ENCODE measurements around the gene PPL.
"Not testable (repeated sequence)": the region's sequence is repeated elsewhere in the genome, so short reads cannot be mapped to it uniquely, and the experiment has no call there.

The PPL gene

GRCh38 chr16:4957720-4958509 is 21.0 kb upstream of the PPL start, which contains the start of gene SEC14L5:
Gene SEC14L5 (plus strand): TSS chr16:4958330. CDS start chr16:4959324, 994 bp downstream.
- peak; percentile 88 for DNase-seq

DNA sequence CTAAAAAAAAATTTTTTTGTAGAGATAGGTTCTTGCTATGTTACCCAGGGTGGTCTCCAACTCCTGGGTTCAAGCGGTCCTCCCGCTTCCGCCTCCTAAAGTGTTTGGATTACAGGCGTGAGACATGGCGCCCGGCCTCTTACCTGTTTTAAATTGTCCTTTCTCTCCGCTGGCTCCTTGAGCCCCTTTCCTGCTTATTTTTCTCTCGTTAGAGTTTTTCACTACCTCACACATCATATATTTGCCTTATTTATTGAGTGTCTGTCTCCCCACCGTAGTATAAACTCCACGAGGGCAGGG is 20.4 kb upstream of the PPL start:
- no peak for DNase-seq

DNA sequence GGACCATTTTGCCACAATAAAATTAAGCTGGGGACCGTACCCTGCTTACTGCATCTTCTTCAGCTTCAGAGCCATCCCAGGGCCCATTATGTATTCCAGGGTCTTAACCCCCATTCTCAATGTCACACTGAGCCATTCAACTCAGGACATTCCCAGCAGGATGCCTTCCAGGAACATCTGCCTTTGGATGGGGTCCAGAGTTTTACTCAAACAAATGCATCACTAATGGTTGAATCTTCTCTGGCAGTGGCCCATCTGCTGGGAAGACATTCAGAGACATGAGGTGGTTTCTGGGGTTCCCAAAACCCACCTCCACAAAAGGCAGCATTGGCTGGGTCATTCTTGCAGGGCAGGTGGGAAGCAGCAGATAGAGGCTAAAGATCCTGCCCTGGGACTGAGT is 17.8 kb upstream of the PPL start:
- DNase-seq: no peak

DNA sequence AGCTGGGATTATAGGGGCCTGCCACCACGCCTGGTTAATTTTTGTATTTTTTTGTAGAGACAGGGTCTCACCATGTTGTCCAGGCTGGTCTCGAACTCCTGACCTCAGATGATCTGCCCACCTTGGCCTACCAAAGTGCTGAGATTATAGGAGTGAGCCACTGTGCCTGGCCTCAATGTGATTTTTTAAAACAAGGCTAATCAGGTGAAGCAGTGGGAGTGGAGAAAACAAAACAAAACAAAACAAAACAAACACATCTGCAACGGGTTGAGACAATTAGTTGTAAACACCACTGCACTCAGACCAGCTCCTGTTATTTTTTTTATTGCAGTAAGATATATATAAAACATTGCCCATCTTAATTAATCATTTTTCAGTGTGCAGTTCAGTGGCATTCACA is 14.6 kb upstream of the PPL start:
- not testable (repeated sequence) for DNase-seq

- no peak for DNase-seq
Measured at GRCh38 chr16:4949986-4950385, 13.0 kb upstream of the PPL start.

- DNase-seq: no peak
Measured at GRCh38 chr16:4948903-4949766, 12.2 kb upstream of the PPL start.

DNA sequence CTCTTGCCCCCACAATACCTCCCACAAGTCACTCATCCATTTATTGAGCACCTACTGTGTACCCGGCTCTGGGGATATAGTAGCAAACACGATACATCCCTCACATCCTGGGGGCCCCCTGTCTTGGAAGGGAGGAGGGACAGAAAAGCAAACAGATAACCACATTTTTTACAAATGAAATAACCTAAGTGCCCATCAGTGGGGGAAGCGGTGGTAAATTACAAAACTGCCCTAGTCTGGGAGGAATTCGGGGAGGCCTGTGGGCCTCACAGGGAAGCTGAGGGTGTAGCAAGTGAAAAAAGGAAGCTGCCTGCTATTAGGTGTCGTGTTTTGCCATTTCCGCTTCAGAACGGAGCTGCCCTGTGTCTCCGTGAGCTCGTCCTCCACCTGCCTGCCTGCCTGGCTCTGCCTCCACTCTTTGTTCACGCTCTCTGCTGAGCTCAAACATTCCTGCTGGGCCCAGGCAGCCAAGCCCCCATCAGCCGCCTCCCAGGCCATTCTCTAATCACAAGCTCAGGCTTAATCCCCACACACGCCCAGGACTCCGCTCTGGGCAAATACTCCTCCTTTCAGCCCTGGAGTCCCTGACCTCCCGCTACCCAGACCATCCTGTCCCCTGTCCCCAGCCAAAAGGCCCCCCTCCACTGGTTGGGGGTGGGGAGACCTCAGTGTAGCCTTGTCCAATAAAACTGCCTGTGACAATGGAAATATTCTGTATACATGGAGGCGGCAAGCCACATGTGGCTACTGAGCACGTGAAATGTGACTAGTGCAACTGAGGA is 11.0 kb upstream of the PPL start:
- no peak for DNase-seq

DNA sequence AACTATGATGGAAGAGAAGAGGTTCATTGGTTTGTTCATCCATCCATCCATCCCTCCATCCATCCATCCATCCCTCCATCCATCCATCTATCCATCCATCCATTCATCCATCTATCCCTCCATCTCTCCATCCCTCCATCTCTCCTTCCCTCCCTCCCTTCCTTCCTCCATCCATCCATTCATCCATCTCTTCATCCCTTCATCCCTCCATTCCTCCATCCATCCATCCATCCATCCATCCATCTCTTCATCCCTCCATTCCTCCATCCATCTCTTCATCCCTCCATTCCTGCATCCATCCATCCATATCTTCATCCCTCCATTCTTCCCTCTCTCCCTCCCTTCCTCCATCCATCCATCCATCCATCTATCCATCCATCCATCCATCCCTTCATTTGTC is 10.0 kb upstream of the PPL start:
- DNase-seq: no peak

DNA sequence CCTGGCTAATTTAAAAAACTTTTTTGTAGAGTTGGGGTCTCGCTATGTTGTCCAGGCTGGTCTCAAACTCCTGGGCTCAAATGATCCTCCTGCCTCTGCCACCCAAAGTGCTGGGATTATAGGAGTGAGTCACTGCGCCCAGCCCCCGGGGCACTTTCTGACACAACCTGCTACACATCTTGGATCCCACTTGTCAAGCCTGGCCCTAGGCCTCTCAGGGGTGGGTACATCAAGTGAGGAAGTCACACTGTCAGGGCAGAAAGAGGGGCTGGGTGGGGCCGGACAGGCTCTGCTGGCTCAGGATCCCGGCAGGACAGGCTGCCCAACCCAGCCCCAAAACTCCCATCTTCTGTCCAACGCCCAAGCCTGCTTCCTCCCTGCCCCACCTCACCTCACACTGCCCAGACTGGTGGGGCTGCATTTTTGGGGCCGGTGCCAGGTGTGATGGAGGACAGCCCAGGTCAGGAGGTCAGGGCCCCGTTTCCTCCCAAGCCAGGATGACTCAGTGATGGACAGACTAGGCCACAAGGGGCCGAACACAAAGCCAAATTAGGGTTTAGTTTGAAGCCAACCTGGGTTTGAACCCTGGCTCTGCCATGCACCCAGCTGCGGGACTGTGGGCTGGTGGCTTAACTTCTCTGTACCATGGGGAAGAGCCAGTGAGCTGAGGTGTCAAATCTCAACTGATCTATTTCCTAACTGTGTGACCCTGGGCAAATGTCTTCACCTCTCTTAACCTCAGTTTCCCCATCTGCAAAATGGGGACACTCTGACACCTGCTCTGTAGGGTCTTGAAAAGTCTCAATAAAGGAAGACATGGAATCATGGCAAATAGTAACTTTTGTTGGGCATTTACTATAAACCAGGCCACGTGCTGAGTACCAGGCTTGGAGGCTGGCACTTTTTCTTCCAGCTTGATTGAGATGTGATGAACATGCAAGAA is 8.9 kb upstream of the PPL start:
- DNase-seq: no peak

DNA sequence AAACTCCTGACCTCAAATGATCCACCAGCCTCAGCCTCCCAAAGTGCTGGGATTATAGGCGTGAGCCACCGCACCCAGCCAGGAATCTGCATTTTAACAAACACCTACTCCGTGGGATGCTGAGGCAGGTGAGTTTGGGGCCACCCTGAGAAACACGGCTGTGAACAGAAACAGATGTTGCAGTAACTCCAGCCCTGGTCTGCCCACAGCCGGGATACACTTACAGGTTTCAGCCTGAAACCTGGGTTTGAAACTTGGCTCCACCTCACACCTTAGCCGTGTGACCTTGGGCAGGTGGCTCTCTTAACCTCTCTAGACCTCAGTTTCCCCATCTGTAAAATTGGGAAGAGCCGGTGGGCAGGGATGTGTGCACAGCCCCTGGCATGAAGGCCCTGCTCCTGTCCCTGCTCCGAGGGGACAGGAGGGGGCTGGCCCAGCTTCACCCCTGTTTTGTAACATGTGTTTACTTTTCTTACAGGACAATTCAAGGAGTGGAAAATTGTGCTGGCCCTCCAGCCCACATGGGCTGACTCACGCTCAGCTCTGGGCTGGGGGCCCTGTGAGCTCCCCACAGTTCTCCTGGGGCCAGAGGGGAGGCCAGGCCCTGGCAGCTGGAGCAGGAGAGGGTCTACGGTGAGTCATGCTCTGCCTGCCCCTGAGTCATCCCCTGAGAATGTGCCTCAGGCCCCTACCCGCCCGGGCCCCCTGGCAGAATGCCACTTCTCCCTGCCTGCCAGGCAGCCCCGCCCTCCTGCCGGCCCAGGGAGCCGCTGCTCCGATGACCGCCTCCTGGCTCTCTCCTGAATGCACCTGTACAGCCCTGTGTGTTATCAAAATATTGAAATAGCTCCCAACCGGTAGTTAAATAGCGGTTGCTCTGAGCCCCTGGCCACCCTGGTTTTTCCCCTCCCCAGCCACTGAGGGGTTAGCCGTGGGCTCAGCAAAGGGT is 7.7 kb upstream of the PPL start:
- peak; percentile 70 for DNase-seq

DNA sequence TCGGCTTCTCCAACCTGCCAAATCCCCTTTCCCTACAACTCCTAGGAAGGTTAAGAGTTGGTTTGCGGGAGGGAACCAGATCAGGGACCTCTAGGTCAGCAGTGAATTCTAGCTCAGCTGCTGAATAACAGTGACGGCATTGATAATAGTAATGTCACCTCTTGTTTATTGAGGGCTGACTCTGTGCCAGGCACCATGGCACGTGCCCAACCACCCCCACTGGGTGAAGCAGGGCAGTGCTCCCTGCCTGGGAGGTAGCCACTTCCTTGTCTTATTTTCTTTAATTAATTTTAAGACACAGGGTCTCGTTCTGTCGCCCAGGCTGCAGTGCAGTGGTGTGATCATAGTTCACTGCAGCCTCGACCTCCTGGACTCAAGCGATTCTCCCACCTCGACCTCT is 5.5 kb upstream of the PPL start:
- DNase-seq: no peak

DNA sequence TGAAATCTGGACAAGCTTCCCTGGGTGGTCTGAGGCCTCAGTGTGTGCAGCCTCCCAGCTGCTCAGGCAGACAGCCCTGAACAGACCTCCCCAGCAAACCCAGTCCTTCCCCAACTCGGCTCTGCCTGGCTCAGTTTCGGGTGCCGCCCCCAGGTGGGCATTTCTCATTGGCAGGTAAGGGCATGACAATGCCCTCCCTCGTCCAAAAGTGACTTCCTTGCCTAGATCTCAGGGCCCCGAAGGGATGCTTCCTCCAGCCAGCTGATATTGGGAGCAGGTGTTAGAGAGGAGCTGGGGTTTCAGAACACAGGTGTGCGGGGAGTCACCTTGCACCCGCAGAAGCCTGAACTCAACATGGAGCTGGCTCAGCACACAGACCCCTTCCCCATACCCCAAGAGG is 3.8 kb upstream of the PPL start:
- DNase-seq: no peak

GRCh38 chr16:4938683-4939030 is 1.7 kb upstream of the PPL start:
- DNase-seq: no peak

GRCh38 chr16:4937782-4938682 is 1.1 kb upstream of the PPL start:
- no peak for DNase-seq

DNA sequence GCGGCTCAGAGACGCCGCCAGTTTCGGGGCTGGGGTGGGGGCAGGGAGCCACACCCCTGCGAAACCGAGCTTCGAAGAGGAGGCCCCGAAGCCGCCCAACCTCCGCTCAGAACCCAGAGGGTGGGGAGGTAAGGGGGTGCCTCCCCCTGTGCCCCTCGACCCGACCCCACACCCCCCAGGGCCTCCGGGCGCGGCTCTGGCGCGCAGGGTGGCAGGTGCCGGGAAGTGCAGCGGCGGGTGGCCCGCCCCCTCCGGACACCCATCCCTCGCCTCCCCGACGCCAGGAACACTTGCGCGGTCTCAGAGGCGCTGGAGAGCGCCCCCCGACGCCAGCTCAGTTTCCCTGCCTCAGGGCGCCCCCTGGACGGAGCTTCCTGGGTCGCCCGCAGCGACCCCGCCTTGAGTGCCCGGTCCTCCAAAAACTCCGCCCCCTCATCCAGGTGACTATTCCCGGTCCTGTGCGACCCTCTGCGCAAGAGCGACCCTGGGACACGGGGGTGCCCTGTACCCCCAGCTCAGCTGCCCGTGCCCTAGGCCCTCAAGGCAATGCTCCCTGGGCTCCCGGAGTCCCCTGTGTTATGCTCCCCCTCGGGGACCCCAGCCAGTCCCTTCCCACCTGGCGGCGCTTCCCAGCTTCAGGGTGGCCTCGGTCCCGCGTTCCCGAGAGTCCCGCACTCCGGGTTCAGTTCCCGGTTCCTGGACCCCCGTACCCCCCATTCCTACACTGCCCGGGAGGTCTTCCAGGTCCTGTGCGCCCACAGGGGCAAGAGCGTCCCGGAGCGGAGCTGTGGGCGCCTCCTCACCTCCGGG is 562 bp downstream of the PPL start:
- DNase-seq: peak; percentile 9

DNA sequence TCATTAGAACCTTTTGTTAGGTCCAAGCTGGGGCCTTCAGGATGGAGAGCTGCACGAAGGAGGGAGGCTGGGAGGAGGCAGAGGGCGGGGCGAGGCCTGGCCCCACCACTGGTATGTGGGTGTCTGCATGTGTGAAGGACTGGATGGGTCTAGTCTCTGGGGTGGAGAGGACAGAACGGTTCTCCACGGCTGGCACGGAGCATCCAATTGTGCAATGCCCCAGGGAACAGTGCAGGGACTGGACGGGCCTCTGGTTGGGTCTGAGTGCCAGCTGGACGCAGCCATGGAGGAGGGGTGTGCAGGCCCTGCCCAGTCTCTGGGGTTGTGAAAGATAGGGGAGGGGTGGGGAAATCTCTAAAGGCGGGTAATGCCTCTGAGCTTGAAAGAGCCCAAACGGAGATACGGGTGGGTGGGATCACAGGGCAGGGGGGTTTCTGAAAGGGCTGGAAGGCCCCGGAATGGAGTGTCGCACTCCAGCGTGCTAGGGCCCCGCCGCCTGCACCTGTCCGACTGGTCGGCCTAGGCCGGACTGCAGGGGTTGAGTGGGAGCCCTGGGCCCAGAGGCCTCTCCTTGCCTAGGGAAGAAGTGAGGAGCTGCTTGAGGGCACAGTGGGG is 1.6 kb downstream of the PPL start:
- no peak for DNase-seq

GRCh38 chr16:4934591-4934990 is 2.4 kb downstream of the PPL start:
- DNase-seq: no peak

DNA sequence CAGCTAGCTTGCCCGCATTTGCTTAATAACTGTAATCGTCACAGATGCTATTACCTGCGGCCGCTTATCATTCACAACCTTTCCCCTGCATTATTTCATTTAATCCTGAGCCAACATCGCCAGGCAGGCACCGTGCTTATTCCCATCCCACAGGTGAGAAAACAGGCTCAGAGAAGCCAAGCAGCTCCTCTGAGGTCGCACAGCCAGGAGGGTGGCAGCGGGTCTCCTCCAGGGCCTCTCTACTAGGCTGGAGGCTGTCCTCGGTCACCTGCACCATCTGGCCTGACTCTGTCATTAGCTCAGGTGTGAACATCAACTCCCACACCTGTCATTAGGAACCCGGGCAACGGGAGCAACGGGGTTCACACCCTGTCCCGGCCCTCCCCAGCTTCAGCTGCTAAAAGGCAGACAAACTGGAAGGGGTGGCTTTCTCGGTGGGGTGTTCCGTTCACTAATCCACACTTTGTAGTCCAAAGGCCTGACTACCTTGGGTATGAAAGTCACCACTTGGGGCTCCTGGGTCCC is 3.0 kb downstream of the PPL start:
- DNase-seq: no peak

GRCh38 chr16:4933433-4933832 is 3.5 kb downstream of the PPL start:
- DNase-seq: no peak
